Natural killer cell (primary cell): Measurements from ENCODE around the gene CSAD. TPM values are rescaled to one million over a fixed set of nuclear protein-coding genes. Genes with fewer than 3 reads are reported as not detected.

Experiments used
- ATAC-seq, 3 donors: fragments of 150-1000 bp in 2 of 3; fragments of 200-7000 bp in 1 of 3; cut with Tn5 transposase; 1 replicate in 1 of 3; 2 replicates in 2 of 3; pipeline ENCODE4 v1.10.0; 2021; ENCODE audit warnings: mild to moderate bottlenecking in 2 of 3, moderate library complexity in 2 of 3
- DNase-seq, 2 donors: peaks; one replicate each; pipeline versions ENCODE4 v3.0.0 to v3.0.0-alpha.2; 2013 to 2021; ENCODE audit warnings: mixed read lengths in 1 of 2
- H3K27ac ChIP-seq: one replicate; pipeline ENCODE4 v1.5.1; 2013; ENCODE audit warnings: mild to moderate bottlenecking, low read length
- H3K27me3 ChIP-seq: one replicate; pipeline ENCODE4 v1.6.1; 2013; ENCODE audit warnings: low read length; ENCODE audit not compliant: control insufficient read depth, insufficient read depth
- H3K36me3 ChIP-seq: one replicate; pipeline ENCODE4 v1.6.1; 2013; ENCODE audit warnings: low read length; ENCODE audit not compliant: control insufficient read depth, insufficient read depth
- H3K4me1 ChIP-seq: one replicate; pipeline ENCODE4 v1.6.1; 2013; ENCODE audit warnings: low read length; ENCODE audit not compliant: control insufficient read depth, insufficient read depth
- H3K4me3 ChIP-seq: one replicate; pipeline ENCODE4 v1.5.1; 2013; ENCODE audit warnings: low read length
- H3K9me3 ChIP-seq: one replicate; pipeline ENCODE4 v1.6.1; 2013; ENCODE audit warnings: low read length; ENCODE audit not compliant: control insufficient read depth, insufficient read depth
- H3K27ac Mint-ChIP-seq, 2 donors: one replicate each; pipeline ENCODE4 v1.8.0; 2022; ENCODE audit warnings: mild to moderate bottlenecking in 2 of 2, mixed read lengths in 2 of 2, moderate library complexity in 1 of 2
- H3K27me3 Mint-ChIP-seq, 2 donors: one replicate each; pipeline ENCODE4 v1.8.0; 2022; ENCODE audit warnings: low read depth in 2 of 2, mixed read lengths in 2 of 2
- H3K36me3 Mint-ChIP-seq: one replicate; pipeline ENCODE4 v1.8.0; 2022; ENCODE audit warnings: mixed read lengths
- H3K4me1 Mint-ChIP-seq, 2 donors: one replicate each; pipeline ENCODE4 v1.8.0; 2022; ENCODE audit warnings: mixed read lengths in 2 of 2
- H3K4me3 Mint-ChIP-seq: one replicate; pipeline ENCODE4 v1.8.0; 2022; ENCODE audit warnings: mild to moderate bottlenecking, moderate library complexity, mixed read lengths
- H3K9me3 Mint-ChIP-seq, 2 donors: one replicate each; pipeline ENCODE4 v1.8.0; 2022; ENCODE audit warnings: mixed read lengths in 2 of 2
- CTCF ChIP-seq: fragments of 200-600 bp; IDR thresholded peaks from one replicate; pipeline ENCODE4 v1.8.0; 2022; ENCODE audit warnings: antibody characterized with exemption
- WGBS: methylation state at CpG from one replicate; pipeline ENCODE4 v1.1.7; 2013; ENCODE audit warnings: missing lambda C conversion rate; ENCODE audit not compliant: insufficient coverage; 5-methylcytosine and 5-hydroxymethylcytosine counted together
- intact Hi-C: fragments of 100-400 bp; cut with micrococcal nuclease; formaldehyde crosslinking; loops from one replicate; pipeline ENCODE4 v1.14.2; 2022
- total RNA-seq, 4 donors: library from RNA; stranded (reverse); fragments of 120-200 nt in 1 of 4; gene quantifications; one replicate each; pipeline versions ENCODE4 v1.2.3 to v1.2.4, GENCODE V29; 2013 to 2022

The CSAD gene
- total RNA-seq, 3 donors from 2014 or later (not counting 1 experiment from before 2014, with no cell fraction given) = 50.8 to 54.4 (median 53.0) TPM

- 97% methylated on average over 9 of the region's 11 CpGs for WGBS
- peaks cover 3% of the 10 kb centered on the region for H3K36me3 ChIP-seq
- no peak overlapping the region for H3K4me3 ChIP-seq
- no peaks in the 10 kb centered on the region for H3K9me3 ChIP-seq
- intact Hi-C loops = no loop called here
- no peaks in the 10 kb centered on the region for H3K4me1 ChIP-seq
- no peaks in the 10 kb centered on the region for H3K27me3 ChIP-seq
- no peak overlapping the region for H3K27ac Mint-ChIP-seq
- no peaks in the 10 kb centered on the region for H3K9me3 Mint-ChIP-seq
- H3K27ac ChIP-seq = no peak overlapping the region
- no peak overlapping the region for H3K4me3 Mint-ChIP-seq
- TF ChIP-seq CTCF = no peak
- no peak for ATAC-seq
- no peaks in the 10 kb centered on the region for H3K27me3 Mint-ChIP-seq
- peaks cover 8% of the 10 kb centered on the region for H3K36me3 Mint-ChIP-seq
- DNase-seq = no peak
- H3K4me1 Mint-ChIP-seq = no peaks in the 10 kb centered on the region
Observed at GRCh38 chr12:53172352-53172751, 8.4 kb downstream of the CSAD start.

GRCh38 chr12:53171725-53172329 is 8.9 kb downstream of the CSAD start:
- no peaks in the 10 kb centered on the region for H3K27me3 Mint-ChIP-seq
- H3K36me3 Mint-ChIP-seq = peaks cover 8% of the 10 kb centered on the region
- WGBS = 91% methylated on average over 8 of the region's 10 CpGs
- peaks cover 3% of the 10 kb centered on the region for H3K36me3 ChIP-seq
- no peak overlapping the region for H3K27ac ChIP-seq
- H3K4me1 Mint-ChIP-seq = no peaks in the 10 kb centered on the region
- no peak overlapping the region for H3K27ac Mint-ChIP-seq
- no peaks in the 10 kb centered on the region for H3K9me3 Mint-ChIP-seq
- no peak for TF ChIP-seq CTCF
- intact Hi-C loops = no loop called here
- H3K4me3 ChIP-seq = no peak overlapping the region
- H3K9me3 ChIP-seq = no peaks in the 10 kb centered on the region
- ATAC-seq (no peak), DNase-seq (no peak)
- no peaks in the 10 kb centered on the region for H3K27me3 ChIP-seq
- no peak overlapping the region for H3K4me3 Mint-ChIP-seq
- no peaks in the 10 kb centered on the region for H3K4me1 ChIP-seq

- ATAC-seq = no peak
Observed at GRCh38 chr12:53170876-53171724, 9.6 kb downstream of the CSAD start.

More at GRCh38 chr12:53170876-53171724, 9.6 kb downstream of the CSAD start:
- no peak overlapping the region for H3K27ac Mint-ChIP-seq
- 94% methylated on average over 14 of the region's 14 CpGs for WGBS
- no peak overlapping the region for H3K27ac ChIP-seq
- no peaks in the 10 kb centered on the region for H3K27me3 ChIP-seq
- no peak overlapping the region for H3K4me3 ChIP-seq
- DNase-seq = no peak
- H3K36me3 Mint-ChIP-seq = peaks cover 8% of the 10 kb centered on the region
- H3K27me3 Mint-ChIP-seq = no peaks in the 10 kb centered on the region
- no peak for TF ChIP-seq CTCF
- no peak overlapping the region for H3K4me3 Mint-ChIP-seq
- intact Hi-C loops = no loop called here
- no peaks in the 10 kb centered on the region for H3K4me1 Mint-ChIP-seq
- peaks cover 3% of the 10 kb centered on the region for H3K36me3 ChIP-seq
- no peaks in the 10 kb centered on the region for H3K9me3 ChIP-seq
- H3K4me1 ChIP-seq = no peaks in the 10 kb centered on the region
- H3K9me3 Mint-ChIP-seq = no peaks in the 10 kb centered on the region
